Measurements from ENCODE around the gene SPART.

Gene SPART

GRCh38 chr13:36346222-36347083 lies at the start of gene SPART:
TSS of gene SPART (minus strand) at chr13:36346394. CDS start at chr13:36335830, 10,564 bp downstream.
- DNase-seq = peak; percentile 94

- DNase-seq = peak; percentile 56
Measured at GRCh38 chr13:36395280-36395679, 49.1 kb upstream of the SPART start.

- DNase-seq = no peak
Measured at GRCh38 chr13:36385489-36385888, 39.3 kb upstream of the SPART start.

GRCh38 chr13:36382030-36382429 lies 35.8 kb upstream of the SPART start:
- DNase-seq = no peak

- DNase-seq = no peak
Measured at GRCh38 chr13:36377826-36378468, 31.8 kb upstream of the SPART start.

GRCh38 chr13:36374063-36374462 lies 27.9 kb upstream of the SPART start:
- no peak for DNase-seq

GRCh38 chr13:36371185-36371584 lies 25.0 kb upstream of the SPART start:
- DNase-seq = no peak

GRCh38 chr13:36370108-36370429 lies 23.9 kb upstream of the SPART start:
- DNase-seq = no peak

GRCh38 chr13:36369268-36370107 lies 23.3 kb upstream of the SPART start:
- DNase-seq = no peak

GRCh38 chr13:36366031-36366430 lies 19.8 kb upstream of the SPART start:
- no peak for DNase-seq

- no peak for DNase-seq
Measured at GRCh38 chr13:36363366-36363863, 17.2 kb upstream of the SPART start.

GRCh38 chr13:36362914-36363313 lies 16.7 kb upstream of the SPART start:
- no peak for DNase-seq

GRCh38 chr13:36362251-36362650 lies 16.1 kb upstream of the SPART start:
- DNase-seq = no peak

GRCh38 chr13:36360903-36361302 lies 14.7 kb upstream of the SPART start:
- no peak for DNase-seq

GRCh38 chr13:36359301-36359950 lies 13.2 kb upstream of the SPART start:
- DNase-seq = no peak

- no peak for DNase-seq
Measured at GRCh38 chr13:36358175-36358718, 12.1 kb upstream of the SPART start.

- DNase-seq = no peak
Measured at GRCh38 chr13:36357692-36358091, 11.5 kb upstream of the SPART start.

- DNase-seq = no peak
Measured at GRCh38 chr13:36357231-36357630, 11.0 kb upstream of the SPART start.

GRCh38 chr13:36356058-36356457 lies 9.9 kb upstream of the SPART start:
- no peak for DNase-seq

GRCh38 chr13:36355632-36356031 lies 9.4 kb upstream of the SPART start:
- DNase-seq = no peak

GRCh38 chr13:36354842-36355623 lies 8.8 kb upstream of the SPART start:
- DNase-seq = no peak

GRCh38 chr13:36353001-36353400 lies 6.8 kb upstream of the SPART start:
- no peak for DNase-seq
